K562 treated with DMSO at 1 percent for 12 hours (cell line): ENCODE data around the gene C16orf96. TPM values are rescaled to one million over a fixed set of nuclear protein-coding genes. Genes with fewer than 3 reads are reported as not detected.

Experiments used
- total RNA-seq: library from RNA; unstranded; fragments of 300-600 nt; gene quantifications from 2 replicates; pipeline ENCODE4 v1.2.3, GENCODE V29; 2022; ENCODE audit not compliant: insufficient read depth

C16orf96 gene
- not detected in 2 replicates for total RNA-seq

GRCh38 chr16:4556112-4556511, at the start of gene C16orf96:
Gene C16orf96, plus strand, starts transcription at chr16:4556340. Its CDS starts 150 bp downstream, at chr16:4556490.

GRCh38 chr16:4538350-4539235, 17.5 kb upstream of the C16orf96 start, which contains the start of gene CDIP1:
Gene CDIP1, minus strand, starts transcription at chr16:4538773. Its CDS starts 24,643 bp downstream, at chr16:4514130.

GRCh38 chr16:4614571-4615383, 58.6 kb downstream of the C16orf96 start, which contains the start of gene UBALD1:
Gene UBALD1, minus strand, starts transcription at chr16:4614888. Its CDS starts 91 bp downstream, at chr16:4614797.

GRCh38 chr16:4624015-4624826, 68.1 kb downstream of the C16orf96 start, which contains the start of gene MGRN1:
Gene MGRN1, plus strand, starts transcription at chr16:4624826. Its CDS starts 135 bp downstream, at chr16:4624961.

Other genes with a start within 250 kb of the C16orf96 start
- 13.7 and 23.8 TPM in 2 replicates for gene GLIS2, start 240.3 kb upstream of the C16orf96 start, total RNA-seq
- 58.1 and 191 TPM in 2 replicates for gene PAM16, start 205.0 kb upstream of the C16orf96 start, total RNA-seq
- gene VASN, start 184.5 kb upstream of the C16orf96 start, total RNA-seq, result 29.7 and 34.4 TPM in 2 replicates
- gene CORO7, start 139.7 kb upstream of the C16orf96 start, total RNA-seq, result 59.9 and 88.5 TPM in 2 replicates
- gene DNAJA3, start 130.5 kb upstream of the C16orf96 start, total RNA-seq, result 34.9 and 65.7 TPM in 2 replicates
- gene NMRAL1, start 81.7 kb upstream of the C16orf96 start, total RNA-seq, result 84.9 and 113 TPM in 2 replicates
- gene HMOX2, start 79.9 kb upstream of the C16orf96 start, total RNA-seq, result 54.6 and 61.1 TPM in 2 replicates
- 0.59 TPM in 1 of 2 replicates, not detected in the other for gene CDIP1, start 17.6 kb upstream of the C16orf96 start, total RNA-seq
- 43.1 and 44.9 TPM in 2 replicates for gene UBALD1, start 58.5 kb downstream of the C16orf96 start, total RNA-seq
- 18.1 and 41.4 TPM in 2 replicates for gene MGRN1, start 68.5 kb downstream of the C16orf96 start, total RNA-seq
- gene NUDT16L1, start 137.2 kb downstream of the C16orf96 start, total RNA-seq, result 29.4 and 37.7 TPM in 2 replicates
- 10.3 and 17.3 TPM in 2 replicates for gene ANKS3, start 177.9 kb downstream of the C16orf96 start, total RNA-seq
- gene DNAAF8, start 178.2 kb downstream of the C16orf96 start, total RNA-seq, result not detected in 2 replicates
- 6.3 and 8.0 TPM in 2 replicates for gene ZNF500, start 210.8 kb downstream of the C16orf96 start, total RNA-seq
- not detected in 2 replicates for gene SEPTIN12, start 232.0 kb downstream of the C16orf96 start, total RNA-seq
- not detected in 2 replicates for gene SMIM22, start 239.0 kb downstream of the C16orf96 start, total RNA-seq
- gene ROGDI, start 246.3 kb downstream of the C16orf96 start, total RNA-seq, result 32.0 and 42.4 TPM in 2 replicates